ENCODE results near the gene GMDS. TPM values are rescaled to one million over a fixed set of nuclear protein-coding genes. Genes with fewer than 3 reads are reported as not detected.

GMDS gene
- total and polyA plus RNA-seq, 2 donors (not counting 3 experiments of a cell fraction or from before 2014, with no cell fraction given) = 9.8 to 23.5 TPM

GRCh38 chr6:2026133-2026532 is 219.3 kb downstream of the GMDS start:
- H2AFZ ChIP-seq (ENCODE audit: low read depth, low read length) = no peak overlapping the region
- intact Hi-C loops (cut with micrococcal nuclease) = loop anchor here (5.0 to 10.0 kb wide), 3 partner anchors 239 to 409 kb away; no protein-coding TSS in a partner anchor
- no peaks in the 10 kb centered on the region for H3K79me2 ChIP-seq (ENCODE audit: control insufficient read depth, insufficient read depth, low read length)
- FAIRE-seq = no peak
- POLR2A ChIA-PET = no interaction called here
- no peak for TF ChIP-seq FOS (IDR thresholded peaks at IDR 0.05; ENCODE audit: borderline replicate concordance, insufficient read depth, low read length)
- TF ChIP-seq POLR2A (IDR thresholded peaks at IDR 0.05; ENCODE audit: low read depth, low read length) = no peak
- no peak for TF ChIP-seq POLR2AphosphoS5 (IDR thresholded peaks at IDR 0.05; ENCODE audit: insufficient read depth, low read depth, low read length)
- TF ChIP-seq MAX (IDR thresholded peaks at IDR 0.05; ENCODE audit: insufficient read depth, insufficient read length) = no peak
- TF ChIP-seq CTCF (IDR thresholded peaks at IDR 0.05; ENCODE audit: extremely low read depth in 1 of 2, insufficient read depth in 1 of 2, low read depth in 1 of 2, low read length in 2 of 2) = no peak
- TF ChIP-seq EZH2 (IDR thresholded peaks at IDR 0.05; ENCODE audit: borderline replicate concordance, low read depth, low read length, severe bottlenecking) = no peak
- no peak for TF ChIP-seq MYC (IDR thresholded peaks at IDR 0.05; ENCODE audit: low read depth, low read length)
- no peak for TF ChIP-seq JUN (IDR thresholded peaks at IDR 0.05; ENCODE audit: borderline replicate concordance, insufficient read depth, insufficient read length, low read depth)
- no peak for TF ChIP-seq GATA2 (IDR thresholded peaks at IDR 0.05; ENCODE audit: insufficient read depth, insufficient read length, low read depth, low read length)
- H3K9me3 ChIP-seq (replicated peaks; ENCODE audit: control insufficient read depth, insufficient read depth, low read length) = no peaks in the 10 kb centered on the region
- no peak overlapping the region for H3K27ac ChIP-seq (ENCODE audit: insufficient read depth, low read depth, low read length)
- no peak overlapping the region for H3K9ac ChIP-seq (replicated peaks; ENCODE audit: extremely low read depth, insufficient read depth, low read length)
- CTCF ChIA-PET = no interaction called here
- no peaks in the 10 kb centered on the region for H3K36me3 ChIP-seq (ENCODE audit: control insufficient read depth in 2 of 2, extremely low read depth in 1 of 2, insufficient read depth in 2 of 2, low read length in 2 of 2)
- no peak overlapping the region for H3K4me3 ChIP-seq (replicated peaks in 1 of 3; ENCODE audit: insufficient read depth in 1 of 3, low read depth in 1 of 3, low read length in 3 of 3)
- no peaks in the 10 kb centered on the region for H3K27me3 ChIP-seq (ENCODE audit: control insufficient read depth in 2 of 2, insufficient read depth in 2 of 2, low read length in 2 of 2)
- H3K4me1 ChIP-seq (ENCODE audit: control insufficient read depth, extremely low read depth, insufficient read depth, low read length) = peaks cover 22% of the 10 kb centered on the region
- DNase-seq (ENCODE audit: low read depth, low spot score) = no peak
- no peak overlapping the region for H3K4me2 ChIP-seq (ENCODE audit: insufficient read depth, low read length)
- H4K20me1 ChIP-seq (replicated peaks; ENCODE audit: control insufficient read depth, extremely low read depth, insufficient read depth, low read length) = no peaks in the 10 kb centered on the region
- dilution Hi-C loops (cut with MboI; ENCODE audit: extremely low pct_ligation_motif_present, low sequenced_read_pairs) = no loop called here
- BruUV-seq (replicated peaks) = no TSS peak
- peaks cover 3% of the 10 kb centered on the region for H3K9me1 ChIP-seq (replicated peaks; ENCODE audit: control insufficient read depth, extremely low read depth, insufficient read depth, low read length)

Data from endothelial cell of umbilical vein (primary cell).